ES-I3 (cell line): ENCODE results near the gene GPR21.

Source experiments
- H3K36me3 ChIP-seq: 2 replicates; pipeline ENCODE4 v1.6.1; 2013; ENCODE audit warnings: mild to moderate bottlenecking, low read length, control low read depth, moderate library complexity; ENCODE audit not compliant: insufficient read depth
- H3K4me1 ChIP-seq: 2 replicates; pipeline ENCODE4 v1.6.1; 2013; ENCODE audit warnings: mild to moderate bottlenecking, control low read depth, low read length; ENCODE audit not compliant: insufficient read depth
- H3K9ac ChIP-seq: 2 replicates; pipeline ENCODE4 v1.6.1; 2013; ENCODE audit warnings: low read depth, mild to moderate bottlenecking, low read length, moderate library complexity
- H3K9me3 ChIP-seq: 2 replicates; pipeline ENCODE4 v1.6.1; 2013; ENCODE audit warnings: mild to moderate bottlenecking, low read length, moderate library complexity; ENCODE audit not compliant: control insufficient read depth, insufficient read depth

The GPR21 gene

GRCh38 chr9:123033352-123033751, at the start of gene GPR21:
GPR21 (plus strand) TSS chr9:123033667; CDS start chr9:123034567, 900 bp downstream.
- H3K36me3 ChIP-seq = peaks cover 2% of the 10 kb centered on the region; the same call in 1 of the 2 replicates
- H3K9me3 ChIP-seq = no peaks in the 10 kb centered on the region
- H3K4me1 ChIP-seq = no peaks in the 10 kb centered on the region; the same call in none of the 2 replicates
- no peak within 1 kb of the TSS for H3K9ac ChIP-seq

GRCh38 chr9:122986010-122986409, 47.5 kb upstream of the GPR21 start:
- Histone ChIP-seq H3K4me1 (no peaks in the 10 kb centered on the region), H3K9ac (no peak overlapping the region), H3K9me3 (no peaks in the 10 kb centered on the region), H3K36me3 (peaks cover 14% of the 10 kb centered on the region)

GRCh38 chr9:122988141-122988540, 45.3 kb upstream of the GPR21 start:
- Histone ChIP-seq H3K4me1 (no peaks in the 10 kb centered on the region), H3K36me3 (peaks cover 15% of the 10 kb centered on the region), H3K9ac (no peak overlapping the region), H3K9me3 (no peaks in the 10 kb centered on the region)

- Histone ChIP-seq H3K36me3 (peaks cover 15% of the 10 kb centered on the region), H3K9ac (no peak overlapping the region), H3K9me3 (no peaks in the 10 kb centered on the region), H3K4me1 (no peaks in the 10 kb centered on the region)
These were observed 44.4 kb upstream of the GPR21 start for GRCh38 chr9:122988920-122989621.

GRCh38 chr9:122991370-122991830, 42.1 kb upstream of the GPR21 start:
- H3K9ac ChIP-seq = no peak overlapping the region
- H3K36me3 ChIP-seq = peaks cover 10% of the 10 kb centered on the region
- H3K9me3 ChIP-seq = no peaks in the 10 kb centered on the region
- no peaks in the 10 kb centered on the region for H3K4me1 ChIP-seq

- Histone ChIP-seq H3K36me3 (peaks cover 6% of the 10 kb centered on the region; the same call in 1 of the 2 replicates), H3K9me3 (no peaks in the 10 kb centered on the region), H3K9ac (no peak overlapping the region), H3K4me1 (peaks cover 6% of the 10 kb centered on the region; the same call in 1 of the 2 replicates)
These were observed 36.9 kb upstream of the GPR21 start for GRCh38 chr9:122996586-122996985.

GRCh38 chr9:122998448-122998847, 35.0 kb upstream of the GPR21 start:
- Histone ChIP-seq H3K9me3 (no peaks in the 10 kb centered on the region), H3K9ac (no peak overlapping the region), H3K4me1 (peaks cover 6% of the 10 kb centered on the region; the same call in 1 of the 2 replicates), H3K36me3 (0 out of 2 replicates have a peak, but pooled peaks cover 4% of the 10 kb centered on the region)

GRCh38 chr9:123000371-123001068, 32.9 kb upstream of the GPR21 start:
- Histone ChIP-seq H3K9me3 (no peaks in the 10 kb centered on the region), H3K9ac (no peak overlapping the region), H3K4me1 (peaks cover 6% of the 10 kb centered on the region; the same call in 1 of the 2 replicates), H3K36me3 (0 out of 2 replicates have a peak, but pooled peaks cover 6% of the 10 kb centered on the region)

- Histone ChIP-seq H3K36me3 (0 out of 2 replicates have a peak, but pooled peaks cover 3% of the 10 kb centered on the region), H3K4me1 (peaks cover 6% of the 10 kb centered on the region; the same call in 1 of the 2 replicates), H3K9me3 (no peaks in the 10 kb centered on the region), H3K9ac (no peak overlapping the region)
These were observed 30.7 kb upstream of the GPR21 start for GRCh38 chr9:123002754-123003153.

- H3K9ac ChIP-seq = no peak overlapping the region
- peaks cover 6% of the 10 kb centered on the region; the same call in 1 of the 2 replicates for H3K4me1 ChIP-seq
- H3K36me3 ChIP-seq = 0 out of 2 replicates have a peak, but pooled peaks cover 3% of the 10 kb centered on the region
- no peaks in the 10 kb centered on the region for H3K9me3 ChIP-seq
These were observed 30.0 kb upstream of the GPR21 start for GRCh38 chr9:123003466-123003865.

GRCh38 chr9:123005964-123006363, 27.5 kb upstream of the GPR21 start:
- no peak overlapping the region for H3K9ac ChIP-seq
- H3K36me3 ChIP-seq = 0 out of 2 replicates have a peak, but pooled peaks cover 3% of the 10 kb centered on the region
- H3K9me3 ChIP-seq = no peaks in the 10 kb centered on the region

GRCh38 chr9:123007269-123007668, 26.2 kb upstream of the GPR21 start:
- Histone ChIP-seq H3K9ac (no peak overlapping the region), H3K9me3 (no peaks in the 10 kb centered on the region), H3K4me1 (no peaks in the 10 kb centered on the region), H3K36me3 (0 out of 2 replicates have a peak, but pooled peaks cover 3% of the 10 kb centered on the region)

More at GRCh38 chr9:123005964-123006363, 27.5 kb upstream of the GPR21 start:
- no peaks in the 10 kb centered on the region for H3K4me1 ChIP-seq

- H3K9me3 ChIP-seq = no peaks in the 10 kb centered on the region
- no peaks in the 10 kb centered on the region for H3K4me1 ChIP-seq
- H3K9ac ChIP-seq = no peak overlapping the region
- H3K36me3 ChIP-seq = 0 out of 2 replicates have a peak, but pooled peaks cover 3% of the 10 kb centered on the region
These were observed 24.6 kb upstream of the GPR21 start for GRCh38 chr9:123008909-123009308.

GRCh38 chr9:123011380-123011779, 22.1 kb upstream of the GPR21 start:
- Histone ChIP-seq H3K36me3 (no peaks in the 10 kb centered on the region; the same call in 1 of the 2 replicates), H3K9me3 (no peaks in the 10 kb centered on the region), H3K9ac (no peak overlapping the region), H3K4me1 (no peaks in the 10 kb centered on the region)
